ACC112 (cell line): ENCODE measurements around the gene FNDC1.

ENCODE experiments used
- H2AFZ ChIP-seq: fragments of 200-600 bp; sonication (generic); one replicate; pipeline ENCODE4 v1.6.0; 2017; ENCODE audit warnings: antibody characterized with exemption, low read length; ENCODE audit not compliant: unreplicated experiment
- H3K27ac ChIP-seq: fragments of 200-600 bp; sonication (generic); 2 replicates; pipeline ENCODE4 v1.5.1; 2014; ENCODE audit warnings: low read depth, mild to moderate bottlenecking, antibody characterized with exemption, low read length, moderate library complexity
- H3K27me3 ChIP-seq: fragments of 200-600 bp; sonication (generic); 2 replicates; pipeline ENCODE4 v1.6.1; 2014; ENCODE audit warnings: mild to moderate bottlenecking, antibody characterized with exemption, low read length, moderate library complexity, mixed read lengths; ENCODE audit not compliant: insufficient read depth
- H3K36me3 ChIP-seq: fragments of 200-600 bp; sonication (generic); 2 replicates; pipeline ENCODE4 v1.6.1; 2016; ENCODE audit warnings: mild to moderate bottlenecking, antibody characterized with exemption, low read length, moderate library complexity, mixed read lengths; ENCODE audit not compliant: insufficient read depth
- H3K4me1 ChIP-seq: fragments of 200-600 bp; sonication (generic); one replicate; pipeline ENCODE4 v1.6.1; 2016; ENCODE audit warnings: low read length, mixed read lengths; ENCODE audit not compliant: insufficient read depth, unreplicated experiment, control insufficient read depth
- H3K4me3 ChIP-seq: fragments of 200-600 bp; sonication (generic); 2 replicates; pipeline ENCODE4 v1.5.1; 2014; ENCODE audit warnings: mild to moderate bottlenecking, low read depth, low read length
- H3K79me2 ChIP-seq: fragments of 200-600 bp; sonication (generic); one replicate; pipeline ENCODE4 v1.6.0; 2016; ENCODE audit warnings: low read length; ENCODE audit not compliant: control insufficient read depth, unreplicated experiment, insufficient read depth

Gene FNDC1

GRCh38 chr6:159156089-159156488, 13.1 kb upstream of the FNDC1 start:
- no peaks in the 10 kb centered on the region for H3K79me2 ChIP-seq
- no peak overlapping the region for H2AFZ ChIP-seq
- no peak overlapping the region for H3K27ac ChIP-seq
- no peaks in the 10 kb centered on the region for H3K4me1 ChIP-seq
- H3K4me3 ChIP-seq: no peak overlapping the region
- peaks cover 14% of the 10 kb centered on the region; the same call in 1 of the 2 replicates for H3K27me3 ChIP-seq
- H3K36me3 ChIP-seq: no peaks in the 10 kb centered on the region

DNA sequence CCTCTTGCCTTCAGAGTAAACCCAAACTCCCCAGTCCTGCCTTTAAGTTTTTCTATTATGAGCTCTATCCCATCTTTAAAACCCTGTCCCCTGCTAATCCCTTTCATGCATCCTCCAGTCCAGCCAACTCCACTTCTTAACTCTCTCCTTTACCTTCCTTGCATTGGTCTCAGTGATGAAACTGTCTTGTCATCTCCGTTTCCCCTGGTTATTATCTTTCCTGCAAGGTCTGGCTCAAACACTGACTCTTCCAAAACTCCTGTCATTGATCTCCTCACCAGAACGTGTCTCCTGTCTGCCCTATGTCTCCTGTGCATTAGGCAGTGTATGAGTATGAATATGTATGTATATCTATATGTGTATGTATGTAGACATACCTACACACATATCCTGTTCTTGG, 11.8 kb upstream of the FNDC1 start:
- no peak overlapping the region for H2AFZ ChIP-seq
- no peaks in the 10 kb centered on the region for H3K79me2 ChIP-seq
- no peak overlapping the region for H3K27ac ChIP-seq
- no peaks in the 10 kb centered on the region for H3K36me3 ChIP-seq
- no peaks in the 10 kb centered on the region for H3K4me1 ChIP-seq
- H3K4me3 ChIP-seq: no peak overlapping the region
- peaks cover 23% of the 10 kb centered on the region; the same call in 1 of the 2 replicates for H3K27me3 ChIP-seq

DNA sequence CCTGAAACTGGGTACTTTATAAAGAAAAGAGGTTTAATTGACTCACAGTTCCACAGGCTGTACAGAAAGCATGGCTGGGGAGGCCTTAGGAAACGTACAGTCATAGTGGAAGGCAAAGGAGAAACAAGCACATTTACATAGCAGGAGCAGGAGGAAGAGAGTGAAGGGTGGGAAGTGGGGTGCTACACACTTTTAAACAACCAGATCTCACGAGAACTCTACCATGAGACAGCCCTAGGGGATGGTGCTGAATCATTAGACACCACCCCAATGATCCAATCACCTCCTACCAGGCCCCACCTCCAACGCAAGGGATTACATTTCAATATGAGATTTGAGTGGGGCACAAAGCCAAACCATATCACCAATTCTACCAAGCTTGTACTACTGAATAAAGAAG, 7.4 kb upstream of the FNDC1 start:
- H3K27me3 ChIP-seq: peaks cover 52% of the 10 kb centered on the region
- no peak overlapping the region for H3K27ac ChIP-seq
- H3K4me1 ChIP-seq: peaks cover 8% of the 10 kb centered on the region
- no peaks in the 10 kb centered on the region for H3K36me3 ChIP-seq
- no peak overlapping the region for H2AFZ ChIP-seq
- no peak overlapping the region for H3K4me3 ChIP-seq
- H3K79me2 ChIP-seq: no peaks in the 10 kb centered on the region

DNA sequence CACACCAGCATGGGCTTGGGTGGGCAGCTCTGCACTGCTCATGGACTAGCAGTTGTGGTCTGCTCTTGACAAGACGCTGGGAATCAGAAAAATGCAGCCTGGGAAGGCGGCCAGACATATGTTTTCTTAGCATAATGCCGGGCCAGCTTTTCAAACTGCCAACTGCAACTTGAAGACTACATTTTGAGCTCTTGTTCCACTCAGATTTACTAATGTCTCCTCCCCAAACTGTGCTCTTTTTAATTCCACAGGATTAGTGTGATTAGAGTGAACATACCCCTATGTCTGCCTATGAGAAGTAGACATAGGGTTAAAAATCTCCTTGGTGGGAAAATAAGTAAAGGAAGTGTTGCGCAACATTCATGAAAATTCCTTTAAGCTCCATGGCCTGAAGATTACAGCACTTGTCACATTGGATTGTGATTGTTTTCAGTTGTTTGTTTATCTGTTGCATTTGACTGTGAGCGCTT, 5.3 kb upstream of the FNDC1 start:
- Histone ChIP-seq H3K79me2 (no peaks in the 10 kb centered on the region), H3K27me3 (peaks cover 65% of the 10 kb centered on the region), H2AFZ (no peak overlapping the region), H3K4me3 (no peak overlapping the region), H3K36me3 (no peaks in the 10 kb centered on the region), H3K27ac (no peak overlapping the region), H3K4me1 (peaks cover 8% of the 10 kb centered on the region)

GRCh38 chr6:159168536-159169192, 536 bp upstream of the FNDC1 start:
- peak overlapping the region; percentile 5; the same call in 1 of the 2 replicates for H3K4me3 ChIP-seq
- H2AFZ ChIP-seq: no peak overlapping the region
- H3K27me3 ChIP-seq: peaks cover 83% of the 10 kb centered on the region
- no peak overlapping the region for H3K27ac ChIP-seq
- H3K4me1 ChIP-seq: peaks cover 11% of the 10 kb centered on the region
- no peaks in the 10 kb centered on the region for H3K79me2 ChIP-seq
- H3K36me3 ChIP-seq: no peaks in the 10 kb centered on the region

DNA sequence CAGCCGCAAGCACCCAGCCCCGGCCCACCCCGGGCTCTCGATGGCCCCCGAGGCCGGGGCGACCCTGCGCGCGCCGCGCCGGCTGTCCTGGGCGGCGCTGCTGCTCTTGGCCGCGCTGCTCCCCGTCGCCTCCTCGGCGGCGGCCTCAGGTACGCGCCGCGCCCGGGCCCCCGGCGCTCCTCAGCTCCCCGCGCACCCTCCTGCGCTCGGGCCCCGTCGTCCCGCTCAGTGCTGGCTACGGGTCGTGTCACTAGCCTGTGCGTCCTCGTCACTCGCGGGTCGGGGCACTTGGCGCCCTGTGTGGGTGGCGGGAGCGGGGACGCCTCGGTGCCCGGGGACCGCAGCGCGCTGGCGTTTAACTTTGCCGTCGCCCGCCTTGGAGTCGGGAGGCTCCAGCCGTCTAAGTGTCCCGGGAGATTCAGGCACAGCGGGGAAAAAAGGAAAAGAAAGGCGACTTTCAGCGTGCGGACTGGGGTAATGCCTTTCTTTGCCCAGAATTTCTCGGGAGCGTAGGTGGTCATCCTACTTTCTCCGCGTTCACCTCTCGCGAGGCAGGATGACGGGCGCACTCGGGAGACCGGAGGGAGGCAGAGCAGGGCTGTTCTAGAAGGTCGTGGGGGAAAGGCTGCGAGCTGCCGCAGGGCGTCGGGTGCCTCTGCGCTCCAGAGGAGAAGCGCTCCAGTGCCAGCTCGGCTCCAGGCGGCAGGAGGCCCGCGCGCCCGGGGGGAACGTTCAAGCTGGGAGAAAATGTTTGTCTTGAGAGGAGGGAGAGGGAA, 545 bp downstream of the FNDC1 start:
- Histone ChIP-seq H3K4me3 (peak overlapping the region; percentile 59), H2AFZ (no peak overlapping the region), H3K4me1 (peaks cover 3% of the 10 kb centered on the region), H3K27ac (no peak overlapping the region), H3K27me3 (peaks cover 79% of the 10 kb centered on the region), H3K36me3 (no peaks in the 10 kb centered on the region), H3K79me2 (no peaks in the 10 kb centered on the region)

GRCh38 chr6:159170333-159170672, 1.1 kb downstream of the FNDC1 start:
- H3K79me2 ChIP-seq: no peaks in the 10 kb centered on the region
- peak overlapping the region; percentile 59 for H3K4me3 ChIP-seq
- H3K27me3 ChIP-seq: peaks cover 74% of the 10 kb centered on the region
- H3K27ac ChIP-seq: no peak overlapping the region
- H3K36me3 ChIP-seq: no peaks in the 10 kb centered on the region
- peaks cover 3% of the 10 kb centered on the region for H3K4me1 ChIP-seq
- no peak overlapping the region for H2AFZ ChIP-seq

DNA sequence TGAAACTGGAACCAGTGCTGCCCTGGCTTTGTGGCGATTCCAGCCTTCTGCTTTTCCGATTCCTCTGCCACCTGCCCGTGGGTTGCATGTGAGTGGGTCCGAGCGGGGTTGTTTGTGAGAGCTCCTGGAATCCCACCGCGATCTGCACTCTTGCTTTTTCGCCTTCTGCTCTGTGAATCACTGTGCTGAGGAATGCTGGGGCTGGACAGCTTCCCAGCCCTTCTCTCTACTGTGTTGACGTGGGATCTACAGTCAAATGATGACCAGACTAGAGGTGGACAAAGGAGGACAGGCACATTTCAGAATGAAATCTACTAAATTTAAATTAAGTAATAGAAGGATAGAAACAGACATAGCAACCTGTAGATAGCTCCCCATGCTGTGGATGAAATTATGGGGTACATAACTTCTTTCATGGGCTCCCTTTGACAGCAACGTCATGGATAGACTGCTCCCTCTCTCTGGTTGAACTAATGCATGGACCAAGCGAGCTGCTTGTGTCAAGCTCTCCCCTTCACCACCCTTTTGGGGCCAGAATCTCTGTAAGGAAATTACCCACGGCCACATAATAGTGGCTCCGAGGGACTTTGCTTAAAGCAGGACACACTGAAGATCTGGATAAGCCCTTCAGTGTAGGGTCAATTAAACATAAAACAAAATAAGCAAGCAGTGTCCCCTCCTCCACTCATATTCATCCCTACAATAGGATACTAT, 2.0 kb downstream of the FNDC1 start:
- Histone ChIP-seq H3K4me3 (peak overlapping the region; percentile 56), H2AFZ (no peak overlapping the region), H3K27ac (no peak overlapping the region), H3K4me1 (peaks cover 3% of the 10 kb centered on the region), H3K79me2 (no peaks in the 10 kb centered on the region), H3K36me3 (no peaks in the 10 kb centered on the region), H3K27me3 (peaks cover 65% of the 10 kb centered on the region)

- Histone ChIP-seq H3K4me1 (peaks cover 3% of the 10 kb centered on the region), H3K4me3 (no peak overlapping the region), H2AFZ (no peak overlapping the region), H3K27me3 (peaks cover 56% of the 10 kb centered on the region), H3K36me3 (no peaks in the 10 kb centered on the region), H3K27ac (no peak overlapping the region), H3K79me2 (no peaks in the 10 kb centered on the region)
Observed at GRCh38 chr6:159172091-159172491, 2.9 kb downstream of the FNDC1 start.

DNA sequence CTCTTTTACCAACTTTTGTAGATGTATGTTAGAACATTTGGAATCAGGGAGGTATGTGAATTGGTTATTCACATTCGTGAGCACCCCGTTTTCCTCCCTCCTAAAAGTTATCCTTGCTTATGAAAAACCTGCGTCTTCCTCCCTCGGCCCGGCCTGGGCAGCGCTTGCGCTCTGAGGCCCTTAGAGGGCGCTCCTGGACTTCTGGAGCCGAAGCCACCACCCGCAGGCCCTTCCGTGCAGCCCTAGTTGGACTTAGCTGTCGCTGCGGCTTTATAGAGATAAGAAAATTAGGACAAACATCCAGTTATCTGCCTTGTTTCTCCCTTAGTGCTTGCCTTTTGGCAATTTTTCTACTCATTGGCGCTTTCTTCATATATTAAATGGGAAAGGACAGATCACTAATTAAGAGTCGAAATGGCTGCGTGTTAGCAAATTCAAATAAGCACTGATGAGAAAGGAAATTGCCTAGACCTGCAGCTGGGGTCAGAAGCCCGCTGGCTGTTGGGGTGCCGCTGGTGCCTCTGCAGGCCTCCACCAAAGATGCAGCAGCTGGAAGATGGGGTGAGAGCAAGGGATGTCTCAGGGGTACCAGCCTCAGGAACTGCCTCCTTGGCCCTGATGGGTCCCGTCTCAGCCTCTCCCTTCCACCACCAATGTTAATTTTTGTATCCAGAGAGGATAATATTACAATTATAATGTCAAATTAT, 5.2 kb downstream of the FNDC1 start:
- peaks cover 36% of the 10 kb centered on the region for H3K27me3 ChIP-seq
- no peaks in the 10 kb centered on the region for H3K36me3 ChIP-seq
- H3K79me2 ChIP-seq: no peaks in the 10 kb centered on the region
- H3K4me1 ChIP-seq: peaks cover 3% of the 10 kb centered on the region
- no peak overlapping the region for H2AFZ ChIP-seq
- no peak overlapping the region for H3K4me3 ChIP-seq
- no peak overlapping the region for H3K27ac ChIP-seq
